Right forelimb (tissue), 1 donor: ENCODE data around the gene BCLAF3.

ENCODE experiments used
- DNase-seq: peaks from one replicate; pipeline ENCODE4 v3.0.0-alpha.2; 2018

The BCLAF3 gene

DNA sequence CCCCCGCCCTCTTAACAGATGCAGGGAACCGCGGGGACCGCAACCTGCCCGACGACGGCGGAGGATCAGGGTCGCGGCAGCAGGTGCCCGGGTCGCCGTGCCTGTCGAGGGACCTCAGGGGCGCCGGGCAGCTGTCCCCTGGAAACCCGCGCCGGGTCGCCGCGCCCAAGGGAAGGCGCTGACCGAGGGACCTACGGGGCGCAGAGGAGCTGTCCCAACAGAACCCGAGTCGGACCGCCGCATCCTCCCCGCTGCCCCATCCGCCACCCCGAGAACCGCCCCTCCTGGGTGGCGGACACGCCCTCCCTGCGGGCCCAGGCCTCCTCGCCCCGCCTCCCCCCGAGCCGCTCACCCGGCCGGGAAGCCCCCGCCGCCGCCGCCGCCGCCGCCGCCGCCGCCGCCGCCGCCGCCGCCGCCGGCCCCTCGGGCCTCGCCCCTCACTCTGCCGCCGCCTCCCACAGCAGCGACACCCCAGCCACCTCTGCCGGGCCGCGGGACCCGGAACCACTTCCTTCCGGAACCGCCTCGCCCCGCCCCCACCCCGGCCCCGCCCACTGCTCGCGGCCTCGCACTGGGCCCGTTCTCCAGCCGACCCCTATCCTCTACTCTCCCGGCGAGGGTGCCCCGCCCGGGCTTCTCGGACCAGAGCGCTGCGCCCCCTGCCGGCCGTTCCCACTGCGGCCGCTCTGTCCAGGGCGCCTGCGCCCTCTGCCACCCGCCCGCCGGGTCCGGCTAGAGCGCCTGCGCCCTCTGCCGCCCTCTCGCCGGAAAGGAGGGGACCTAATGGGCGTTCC lies at the start of gene BCLAF3:
Gene BCLAF3, minus strand, starts transcription at position 506 of the 794 bp plus-strand sequence. CDS start 20,797 bp downstream, outside the sequence.
- DNase-seq: peak; percentile 91

DNA sequence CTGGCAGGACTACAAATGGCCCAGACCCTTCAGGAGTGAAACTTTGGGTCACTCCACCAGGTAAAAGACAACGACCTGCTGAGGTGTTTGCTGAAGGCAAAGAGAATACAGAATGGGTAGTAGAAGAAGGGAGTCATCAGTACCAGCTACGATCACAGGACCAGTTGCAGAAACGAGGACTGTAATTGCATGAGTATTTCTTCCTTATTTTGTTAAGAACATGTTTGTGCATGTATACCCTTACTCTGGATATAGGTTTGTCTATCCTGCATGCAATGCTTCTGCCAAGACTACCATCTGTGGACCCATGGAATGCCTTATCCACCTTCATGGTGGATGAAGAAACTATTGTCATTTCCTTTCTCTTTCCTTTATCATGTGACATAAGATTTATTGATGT lies 48.1 kb upstream of the BCLAF3 start:
- DNase-seq: no peak

DNA sequence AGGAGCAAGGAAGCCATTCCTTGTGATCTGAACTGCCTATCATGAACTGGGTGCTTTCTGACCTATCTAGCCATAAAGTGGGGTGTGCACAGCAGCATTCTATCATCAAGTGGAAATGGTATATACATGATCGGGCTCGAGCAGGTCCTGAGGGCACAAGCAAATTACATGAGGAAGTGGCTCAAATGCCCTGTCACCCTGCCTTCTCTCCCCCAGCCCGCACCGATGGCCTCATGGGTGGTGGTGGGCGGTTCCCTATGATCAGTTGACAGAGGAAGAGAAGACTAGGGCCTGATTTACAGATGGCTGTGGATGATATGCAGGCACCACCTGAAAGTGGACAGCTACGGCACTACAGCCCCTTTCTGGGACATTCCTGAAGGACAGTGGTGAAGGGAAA lies 46.3 kb upstream of the BCLAF3 start:
- DNase-seq: no peak

- DNase-seq: no peak
These were observed 41.3 kb upstream of the BCLAF3 start for GRCh38 chrX:20032201-20032600.

DNA sequence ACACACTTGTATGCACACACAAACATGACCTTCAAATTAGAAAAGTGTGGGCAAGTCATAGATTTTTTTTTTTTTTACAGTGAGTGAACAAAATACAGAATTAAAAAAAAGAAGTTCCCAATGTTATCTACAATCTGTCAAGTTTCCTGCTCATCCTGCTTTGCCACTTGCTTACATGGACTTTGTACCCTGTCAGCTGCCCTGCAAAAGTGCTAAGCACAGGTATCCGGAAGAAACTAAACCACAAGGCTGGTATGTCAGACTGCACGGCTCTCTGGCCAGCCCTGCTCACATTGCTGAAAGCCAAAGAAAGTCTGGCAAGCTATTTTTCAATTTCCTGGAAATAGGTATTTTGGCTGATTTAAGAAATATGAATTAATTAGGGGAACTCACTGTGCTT lies 38.9 kb upstream of the BCLAF3 start:
- DNase-seq: no peak

DNA sequence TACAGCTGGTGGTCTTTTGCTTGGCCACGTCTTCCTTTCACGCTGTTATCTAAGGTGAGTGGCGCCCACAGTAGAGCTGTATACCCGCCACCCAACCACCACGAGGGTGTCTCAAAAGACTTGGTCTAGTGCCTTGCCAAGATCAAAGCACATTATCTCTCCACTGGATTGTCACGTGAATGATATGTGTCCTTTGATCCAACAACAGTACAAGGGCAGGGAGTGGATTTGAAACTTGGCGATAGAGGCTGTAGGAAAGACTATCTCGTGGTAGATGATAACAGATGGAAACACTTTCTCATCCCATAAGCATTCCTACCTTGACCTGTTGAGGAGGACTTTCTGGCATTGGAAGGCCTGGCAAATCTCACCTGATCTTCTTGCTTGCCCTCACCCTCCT lies 37.7 kb upstream of the BCLAF3 start:
- no peak for DNase-seq

GRCh38 chrX:20026278-20026677 lies 35.4 kb upstream of the BCLAF3 start:
- DNase-seq: no peak

GRCh38 chrX:20019672-20020365 lies 29.0 kb upstream of the BCLAF3 start:
- DNase-seq: no peak

DNA sequence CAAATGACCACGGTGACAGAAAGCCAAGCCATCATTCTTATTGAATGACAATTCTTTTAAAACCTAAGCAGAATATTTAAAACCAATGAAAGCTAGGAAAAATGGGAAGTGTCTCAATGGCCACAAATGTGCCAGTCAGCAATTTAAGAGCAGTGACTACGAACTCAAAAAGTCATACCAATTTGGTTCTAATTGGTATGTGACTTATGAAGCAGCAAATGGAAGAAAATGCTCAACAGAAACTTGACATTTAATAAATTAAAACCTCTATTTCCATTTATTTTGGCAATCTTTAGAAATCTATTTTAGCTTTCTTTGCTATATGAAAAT lies 25.7 kb upstream of the BCLAF3 start:
- no peak for DNase-seq

DNA sequence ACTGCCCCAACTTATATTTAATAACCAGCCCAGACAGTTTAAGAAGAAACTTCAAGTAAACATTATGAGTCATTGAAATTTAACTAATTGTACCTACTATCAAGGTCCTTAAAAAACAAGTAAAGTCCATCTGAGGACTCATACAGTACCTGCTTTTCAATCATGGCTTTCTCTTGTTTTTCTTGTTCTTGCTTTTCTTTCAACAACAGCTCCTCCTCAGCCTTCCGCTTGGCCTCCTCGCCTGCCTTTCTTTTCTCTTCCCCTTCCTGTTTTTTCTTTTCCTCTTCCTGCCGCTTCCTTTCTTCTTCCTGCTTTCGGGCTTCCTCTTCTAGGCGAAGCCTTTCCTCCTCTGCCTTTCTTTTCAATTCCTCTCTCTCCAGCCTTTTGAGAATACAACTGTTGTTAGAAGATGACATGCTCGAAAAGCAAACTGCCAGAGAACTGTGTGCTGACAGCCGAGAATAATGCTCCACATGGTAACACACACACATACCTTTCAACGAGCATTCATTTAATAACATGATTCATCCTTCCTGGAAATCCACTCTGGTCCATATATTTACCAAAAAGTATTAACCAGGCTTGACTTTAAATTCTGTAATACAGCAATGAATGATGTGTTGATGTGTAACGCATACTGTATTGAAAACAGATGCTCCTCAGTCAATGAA lies 25.2 kb upstream of the BCLAF3 start:
- DNase-seq: no peak

DNA sequence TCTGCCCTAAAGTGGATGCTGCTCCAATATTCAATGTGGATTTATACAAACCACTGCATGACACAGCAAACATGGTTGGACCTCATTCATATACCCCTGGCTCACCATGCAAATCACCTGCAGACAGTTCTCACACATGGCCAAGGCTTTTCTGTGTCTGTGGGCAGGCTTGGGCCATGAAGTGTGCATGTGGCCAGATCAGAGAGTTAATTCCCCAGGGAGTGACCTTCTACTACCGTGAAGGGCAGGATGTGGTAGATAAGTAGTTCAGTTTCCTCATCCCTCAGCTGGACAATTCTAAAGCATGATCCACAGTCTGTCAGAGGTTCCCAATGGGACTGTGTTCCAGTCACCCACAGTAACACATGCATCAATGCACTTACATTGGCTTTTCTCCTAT lies 24.6 kb upstream of the BCLAF3 start:
- no peak for DNase-seq

DNA sequence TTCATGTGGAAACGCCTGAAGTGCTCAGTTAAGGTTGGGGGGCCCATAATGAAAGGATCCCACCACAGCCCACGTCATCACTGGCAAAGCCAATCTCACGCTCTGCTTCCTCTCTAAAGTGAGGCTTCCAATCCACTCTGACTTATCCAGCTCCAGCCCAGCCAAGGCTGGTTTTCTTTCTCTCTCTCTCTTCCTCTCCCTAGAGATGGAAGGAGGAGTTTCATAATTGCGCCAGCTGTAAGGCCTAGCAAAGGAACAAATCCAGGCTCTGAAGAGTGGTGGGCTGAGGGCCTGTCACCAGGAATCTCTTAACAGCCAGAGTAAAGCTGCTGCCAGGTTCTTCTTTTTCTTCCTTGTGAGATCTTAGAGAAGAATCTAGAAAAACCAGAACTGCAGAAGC lies 20.7 kb upstream of the BCLAF3 start:
- no peak for DNase-seq

GRCh38 chrX:20007962-20008622 lies 17.2 kb upstream of the BCLAF3 start:
- DNase-seq: no peak

- DNase-seq: no peak
These were observed 15.0 kb upstream of the BCLAF3 start for GRCh38 chrX:20005883-20006282.

DNA sequence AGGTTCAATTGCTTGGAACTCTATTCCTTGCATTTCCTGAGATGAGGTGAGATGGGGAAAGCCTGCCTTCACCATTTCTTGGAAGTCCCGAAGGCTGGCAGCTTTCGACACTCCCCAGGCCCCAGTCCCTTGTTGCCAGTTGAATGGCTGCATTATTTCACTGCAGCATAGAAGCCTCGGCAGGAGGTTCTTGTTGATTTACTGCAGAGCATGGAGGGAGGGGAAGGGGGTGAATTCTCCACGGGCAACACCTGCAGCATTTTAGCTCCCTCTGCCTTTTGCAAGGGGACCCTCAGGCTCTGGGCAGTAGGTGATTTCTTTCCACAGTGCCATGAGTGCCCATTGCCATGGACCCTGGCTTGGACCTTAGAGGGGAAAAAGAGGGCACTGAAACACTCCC lies 10.7 kb upstream of the BCLAF3 start:
- DNase-seq: no peak

- DNase-seq: no peak
These were observed 473 bp upstream of the BCLAF3 start for GRCh38 chrX:19991350-19991718.

- no peak for DNase-seq
These were observed 708 bp downstream of the BCLAF3 start for GRCh38 chrX:19990151-19990555.

- DNase-seq: no peak
These were observed 3.0 kb downstream of the BCLAF3 start for GRCh38 chrX:19987856-19988255.

DNA sequence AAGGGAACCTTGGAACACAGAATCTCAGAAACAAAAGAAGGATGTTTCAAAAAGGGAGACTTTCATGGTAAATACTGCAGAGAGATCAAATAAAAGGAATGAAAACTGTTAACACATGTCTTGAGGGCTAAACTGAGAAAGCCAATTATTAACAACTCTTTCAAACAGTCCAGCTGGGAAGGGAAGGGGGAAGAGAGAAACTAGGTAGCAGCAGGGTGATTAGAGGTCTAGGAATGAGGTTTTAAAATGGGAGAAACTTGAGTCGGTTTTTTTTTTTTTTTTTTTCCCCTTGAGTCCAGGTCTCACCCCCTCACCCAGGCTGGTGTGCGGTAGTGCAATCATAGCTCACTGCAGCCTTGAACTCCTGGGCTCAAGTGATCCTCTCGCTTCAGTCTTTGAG lies 4.3 kb downstream of the BCLAF3 start:
- DNase-seq: no peak

DNA sequence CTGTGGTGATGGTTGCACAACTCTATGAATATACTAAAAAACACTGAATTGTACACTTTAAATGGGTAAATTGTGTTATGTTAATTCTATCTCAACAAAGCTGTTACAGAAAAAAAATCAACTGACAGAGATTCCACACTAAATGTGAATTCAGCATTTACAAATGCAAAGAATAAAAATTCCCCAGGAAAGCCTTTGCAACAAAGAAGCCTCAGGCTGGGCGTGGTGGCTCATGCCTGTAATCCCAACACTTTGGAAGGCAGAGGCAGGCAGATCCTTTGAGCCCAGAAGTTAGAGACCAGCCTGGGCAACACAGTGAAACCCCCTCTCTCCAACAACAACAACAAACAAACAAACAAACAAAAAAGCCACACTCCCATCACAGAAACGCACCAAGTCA lies 8.9 kb downstream of the BCLAF3 start:
- no peak for DNase-seq

- DNase-seq: no peak
These were observed 15.0 kb downstream of the BCLAF3 start for GRCh38 chrX:19975845-19976244.

- no peak for DNase-seq
These were observed 17.9 kb downstream of the BCLAF3 start for GRCh38 chrX:19972984-19973383.

GRCh38 chrX:19968276-19968675 lies 22.6 kb downstream of the BCLAF3 start:
- no peak for DNase-seq

DNA sequence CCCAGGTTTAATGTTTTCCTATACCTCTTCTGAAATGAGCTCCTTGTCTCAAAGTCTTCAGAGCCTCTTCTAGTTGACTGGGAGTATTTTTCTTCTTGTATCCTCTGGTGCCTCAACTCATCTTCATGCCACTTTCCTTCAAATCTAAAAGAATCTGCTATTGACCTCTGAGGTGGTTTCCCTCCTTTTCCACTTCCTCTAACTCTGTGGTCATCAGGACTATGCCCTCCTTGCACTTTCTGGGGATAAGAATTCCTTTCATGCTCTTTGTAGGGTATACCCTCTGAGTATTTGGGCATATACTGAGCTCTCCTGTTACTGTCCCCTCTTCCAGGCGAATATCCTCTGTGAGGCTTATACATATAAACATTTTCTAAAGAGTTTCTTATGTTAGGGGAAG lies 24.8 kb downstream of the BCLAF3 start:
- no peak for DNase-seq
